Endometrium (tissue), 2 donors: Measurements from ENCODE around the gene PIGQ.

ENCODE experiments used
- FAIRE-seq: peaks from 2 replicates; lab custom pipeline; 2012; peaks lifted over from hg19 to GRCh38; lab: Jason Lieb, UNC
- donor health status: control.
- donor health status: control.

PIGQ gene

DNA sequence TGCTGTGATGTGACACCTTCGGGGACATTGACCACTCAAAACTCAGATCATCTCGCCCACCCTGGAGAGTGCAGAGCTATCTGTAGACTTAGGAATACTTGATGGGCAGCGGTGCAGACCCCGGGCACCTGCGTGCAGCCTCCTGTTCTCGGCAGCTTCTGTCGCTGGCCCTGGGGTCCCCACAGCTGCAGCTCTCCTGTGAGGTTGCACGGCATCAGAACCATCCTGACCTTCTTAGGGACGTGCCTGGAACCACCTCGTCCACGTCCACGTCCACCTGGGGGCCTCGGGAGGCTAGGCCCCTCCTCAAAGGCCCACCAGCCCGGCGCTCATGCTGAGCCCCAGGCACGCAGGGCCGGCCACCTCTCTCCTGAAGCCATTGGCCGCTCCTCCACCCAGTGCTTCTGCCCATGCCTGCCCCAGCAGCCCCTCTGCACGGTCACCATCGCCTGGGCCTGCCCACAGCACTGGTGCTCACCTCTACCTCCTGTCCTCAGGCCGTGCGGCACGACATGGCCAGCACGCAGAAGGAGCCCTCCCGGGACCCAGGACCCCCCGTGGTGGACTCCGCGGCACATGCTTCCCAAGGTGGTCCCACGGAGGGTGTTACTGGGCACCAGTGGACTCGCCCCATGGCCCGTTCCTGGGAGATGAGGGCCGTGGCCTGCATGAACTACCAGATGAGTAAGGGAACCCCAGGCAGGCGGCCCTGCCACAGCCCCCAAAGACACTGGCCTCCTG is 58.7 kb downstream of the PIGQ start:
- FAIRE-seq, result no peak

DNA sequence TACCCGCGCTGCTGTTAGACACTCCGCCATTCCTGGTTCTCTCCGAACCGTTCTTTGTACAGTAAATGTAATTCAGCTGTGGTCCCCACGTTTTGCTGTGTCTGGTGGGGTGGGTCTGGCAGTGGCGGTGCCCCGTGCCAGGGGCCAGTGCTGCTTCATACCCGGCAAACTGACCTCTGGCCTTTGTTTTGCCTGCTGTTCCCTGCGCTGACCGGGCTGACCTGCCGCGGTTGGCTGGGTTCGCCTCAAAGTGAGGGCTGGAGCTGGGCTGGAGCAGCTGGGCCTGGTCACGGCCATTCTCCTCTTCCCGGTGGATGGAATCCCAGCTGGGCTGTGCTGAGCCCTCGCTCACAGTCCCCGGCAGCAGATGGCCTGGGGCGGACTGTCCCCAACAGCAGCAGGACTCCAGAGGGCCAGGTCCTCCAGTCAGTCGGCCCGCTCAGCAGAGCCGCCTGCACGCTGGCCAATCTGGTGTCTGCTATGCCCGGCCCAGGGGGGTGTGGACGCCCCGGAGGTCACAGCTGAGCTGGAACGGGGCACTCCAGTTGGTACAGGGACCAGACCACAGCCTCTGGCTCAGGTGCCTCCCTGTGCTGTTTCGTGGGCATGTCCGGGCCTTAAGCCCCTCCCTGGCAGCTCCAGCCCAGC is 59.5 kb downstream of the PIGQ start:
- no peak for FAIRE-seq

DNA sequence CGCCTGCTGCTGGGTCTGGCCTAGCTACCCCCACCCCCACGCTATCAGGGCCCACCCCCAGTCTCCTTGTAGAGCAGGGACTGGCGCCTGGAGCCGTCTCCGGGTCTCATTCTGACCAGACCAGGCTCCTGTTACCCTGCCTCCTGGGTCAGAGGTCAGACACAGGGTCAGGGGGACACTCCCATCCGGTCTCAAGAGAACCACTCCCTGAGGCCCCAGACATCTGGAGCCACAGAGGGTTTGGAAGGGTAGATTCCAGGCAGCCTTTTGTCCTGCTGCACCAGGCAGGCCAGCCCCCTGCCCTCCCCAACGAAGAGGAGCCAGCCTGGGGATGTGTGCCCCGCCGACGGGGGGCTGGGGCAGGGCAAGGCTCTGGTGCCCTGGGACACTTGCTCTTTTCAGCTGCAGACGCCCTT is 60.1 kb downstream of the PIGQ start:
- FAIRE-seq, result no peak

DNA sequence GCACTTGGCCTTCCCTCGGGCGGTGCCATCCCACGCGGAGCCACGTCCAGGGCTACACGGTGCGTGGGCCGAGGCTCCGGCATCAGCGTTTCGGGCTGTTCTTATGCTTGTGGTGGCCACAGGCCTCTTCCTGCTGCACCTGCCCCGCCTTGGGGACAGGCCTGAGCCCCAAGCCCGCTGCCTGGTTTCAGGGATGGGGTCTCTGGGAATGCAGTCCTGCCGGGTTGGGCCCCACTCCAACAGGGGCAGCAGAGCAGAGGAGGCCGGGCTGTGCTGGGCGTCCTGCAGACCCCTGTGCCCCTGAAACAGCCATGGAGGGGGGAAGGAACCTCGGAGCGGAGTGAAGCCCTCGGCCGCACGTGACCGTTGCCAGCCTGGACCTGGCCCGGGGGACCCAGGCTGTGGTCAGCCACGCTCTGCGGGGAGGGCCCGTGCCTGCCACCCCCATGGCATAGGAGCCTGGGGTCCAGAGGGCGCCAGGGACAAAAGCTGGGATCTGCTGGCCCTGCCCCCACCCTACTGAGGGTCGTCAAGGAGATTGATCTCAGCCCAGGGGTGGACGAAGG is 60.6 kb downstream of the PIGQ start:
- no peak for FAIRE-seq

DNA sequence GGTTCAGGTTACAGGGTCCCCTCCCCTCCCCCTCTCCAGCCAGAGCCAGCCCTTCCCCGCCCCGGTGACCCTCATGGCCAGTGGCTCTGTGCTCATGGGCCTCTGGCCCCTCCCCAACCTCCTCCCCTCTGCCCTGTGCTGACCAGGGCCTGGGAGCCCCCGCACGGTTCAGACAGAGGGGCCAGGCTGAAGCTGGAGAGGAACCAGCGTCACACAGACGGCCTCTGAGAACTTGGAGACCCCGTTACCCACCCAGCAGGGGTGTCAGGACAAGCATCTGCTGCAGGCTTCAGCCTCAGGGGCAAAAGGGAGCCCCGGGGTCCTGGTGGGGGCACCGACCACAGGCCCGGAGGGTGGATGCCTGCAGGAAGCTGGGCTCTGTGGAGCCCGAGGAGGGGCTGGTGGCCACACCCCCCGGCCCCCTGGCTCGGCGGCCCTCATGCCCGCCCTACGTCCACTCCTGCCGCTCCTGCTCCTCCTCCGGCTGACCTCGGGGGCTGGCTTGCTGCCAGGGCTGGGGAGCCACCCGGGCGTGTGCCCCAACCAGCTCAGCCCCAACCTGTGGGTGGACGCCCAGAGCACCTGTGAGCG is 61.1 kb downstream of the PIGQ start, which contains the start of gene WFIKKN1:
TSS of gene WFIKKN1 (plus strand) at position 171 of the 591 bp plus-strand sequence. CDS start at position 440, 269 bp downstream.
- no peak for FAIRE-seq

DNA sequence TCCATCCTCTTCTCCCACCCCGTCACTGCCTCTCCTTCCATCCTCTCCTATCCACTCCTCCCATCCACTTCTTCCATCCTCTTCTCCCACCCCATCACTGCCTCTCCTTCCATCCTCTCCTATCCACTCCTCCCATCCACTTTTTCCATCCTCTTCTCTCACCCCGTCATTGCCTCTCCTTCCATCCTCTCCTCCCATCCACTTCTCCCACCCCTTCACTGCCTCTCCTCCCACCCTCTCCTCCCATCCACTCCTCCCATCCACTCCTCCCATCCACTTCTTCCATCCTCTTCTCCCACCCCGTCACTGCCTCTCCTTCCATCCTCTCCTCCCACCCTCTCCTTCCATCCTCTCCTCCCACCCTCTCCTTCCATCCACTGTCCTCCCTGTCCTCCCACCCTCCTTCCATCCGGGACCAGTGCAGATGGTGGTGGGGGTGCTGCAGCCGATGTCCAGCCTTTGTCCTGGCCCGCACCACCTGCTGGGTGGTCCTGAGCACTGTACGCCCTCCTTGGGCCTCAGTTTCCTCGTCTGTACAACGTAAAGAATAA is 62.1 kb downstream of the PIGQ start:
- no peak for FAIRE-seq

DNA sequence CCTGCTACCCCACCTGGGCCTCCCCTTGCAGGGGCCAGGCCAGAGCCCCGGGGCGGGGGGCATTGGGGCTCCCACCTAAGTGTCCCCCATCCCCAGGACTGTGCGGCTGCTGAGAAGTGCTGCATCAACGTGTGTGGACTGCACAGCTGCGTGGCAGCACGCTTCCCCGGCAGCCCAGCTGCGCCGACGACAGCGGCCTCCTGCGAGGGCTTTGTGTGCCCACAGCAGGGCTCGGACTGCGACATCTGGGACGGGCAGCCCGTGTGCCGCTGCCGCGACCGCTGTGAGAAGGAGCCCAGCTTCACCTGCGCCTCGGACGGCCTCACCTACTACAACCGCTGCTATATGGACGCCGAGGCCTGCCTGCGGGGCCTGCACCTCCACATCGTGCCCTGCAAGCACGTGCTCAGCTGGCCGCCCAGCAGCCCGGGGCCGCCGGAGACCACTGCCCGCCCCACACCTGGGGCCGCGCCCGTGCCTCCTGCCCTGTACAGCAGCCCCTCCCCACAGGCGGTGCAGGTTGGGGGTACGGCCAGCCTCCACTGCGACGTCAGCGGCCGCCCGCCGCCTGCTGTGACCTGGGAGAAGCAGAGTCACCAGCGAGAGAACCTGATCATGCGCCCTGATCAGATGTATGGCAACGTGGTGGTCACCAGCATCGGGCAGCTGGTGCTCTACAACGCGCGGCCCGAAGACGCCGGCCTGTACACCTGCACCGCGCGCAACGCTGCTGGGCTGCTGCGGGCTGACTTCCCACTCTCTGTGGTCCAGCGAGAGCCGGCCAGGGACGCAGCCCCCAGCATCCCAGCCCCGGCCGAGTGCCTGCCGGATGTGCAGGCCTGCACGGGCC is 62.9 kb downstream of the PIGQ start:
- FAIRE-seq, result no peak

DNA sequence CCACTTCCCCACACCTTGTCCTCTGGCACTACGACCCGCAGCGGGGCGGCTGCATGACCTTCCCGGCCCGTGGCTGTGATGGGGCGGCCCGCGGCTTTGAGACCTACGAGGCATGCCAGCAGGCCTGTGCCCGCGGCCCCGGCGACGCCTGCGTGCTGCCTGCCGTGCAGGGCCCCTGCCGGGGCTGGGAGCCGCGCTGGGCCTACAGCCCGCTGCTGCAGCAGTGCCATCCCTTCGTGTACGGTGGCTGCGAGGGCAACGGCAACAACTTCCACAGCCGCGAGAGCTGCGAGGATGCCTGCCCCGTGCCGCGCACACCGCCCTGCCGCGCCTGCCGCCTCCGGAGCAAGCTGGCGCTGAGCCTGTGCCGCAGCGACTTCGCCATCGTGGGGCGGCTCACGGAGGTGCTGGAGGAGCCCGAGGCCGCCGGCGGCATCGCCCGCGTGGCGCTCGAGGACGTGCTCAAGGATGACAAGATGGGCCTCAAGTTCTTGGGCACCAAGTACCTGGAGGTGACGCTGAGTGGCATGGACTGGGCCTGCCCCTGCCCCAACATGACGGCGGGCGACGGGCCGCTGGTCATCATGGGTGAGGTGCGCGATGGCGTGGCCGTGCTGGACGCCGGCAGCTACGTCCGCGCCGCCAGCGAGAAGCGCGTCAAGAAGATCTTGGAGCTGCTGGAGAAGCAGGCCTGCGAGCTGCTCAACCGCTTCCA is 63.7 kb downstream of the PIGQ start:
- FAIRE-seq, result no peak
